Measurements from ENCODE around the gene METTL24. TPM values are rescaled to one million over a fixed set of nuclear protein-coding genes. Genes with fewer than 3 reads are reported as not detected.

The METTL24 gene
- total and polyA plus RNA-seq, 10 of the 15 experiments (the other 5 are each of a cell fraction or from before 2014, with no cell fraction given): 0.20 TPM; not detected in 9

GRCh38 chr6:110201151-110201884, 156.8 kb downstream of the METTL24 start (continued):
- TF ChIP-seq PBX3 (IDR thresholded peaks at IDR 0.05; ENCODE audit: insufficient replicate concordance, low read depth, low read length) (no peak), ZBTB4 (CRISPR knock-in tag; IDR thresholded peaks at IDR 0.05) (no peak), SMAD1 (IDR thresholded peaks at IDR 0.05; ENCODE audit: low read depth, partially characterized antibody) (no peak), ZZZ3 (IDR thresholded peaks at IDR 0.05; ENCODE audit: control insufficient read depth, insufficient read length, low read depth) (no peak), FOS (IDR thresholded peaks at IDR 0.05; ENCODE audit: borderline replicate concordance, extremely low read depth, insufficient read length) (no peak)

- TF ChIP-seq CHD1 (IDR thresholded peaks at IDR 0.05; ENCODE audit: low read depth, low read length) (no peak), IKZF1 (conservative IDR thresholded peaks at IDR 0.05) (no peak), ATF3 (IDR thresholded peaks at IDR 0.05; ENCODE audit: borderline replicate concordance, extremely low read depth, low read depth, low read length) (no peak), HSF1 (IDR thresholded peaks at IDR 0.05; ENCODE audit: low read depth, low read length) (no peak), ZNF207 (IDR thresholded peaks at IDR 0.05; ENCODE audit: borderline replicate concordance) (no peak), SREBF2 (IDR thresholded peaks at IDR 0.05; ENCODE audit: low read length) (no peak)
- Histone ChIP-seq H2AFZ (ENCODE audit: control insufficient read depth, low read depth, low read length) (no peak overlapping the region), H3K27ac (ENCODE audit: control insufficient read depth, insufficient read depth) (no peak overlapping the region), H3K4me3 (no peak overlapping the region), H3K4me2 (ENCODE audit: control insufficient read depth, insufficient read depth) (no peak overlapping the region), H4K20me1 (ENCODE audit: control insufficient read depth, insufficient read depth) (no peaks in the 10 kb centered on the region), H3K9me3 (replicated peaks; ENCODE audit: control insufficient read depth, insufficient read depth, low read length) (no peaks in the 10 kb centered on the region), H3K27me3 (replicated peaks in 1 of 2; ENCODE audit: control insufficient read depth in 2 of 2, insufficient read depth in 2 of 2, low read length in 1 of 2) (no peaks in the 10 kb centered on the region), H3K9ac (ENCODE audit: control insufficient read depth, insufficient read depth, low read length) (no peak overlapping the region), H3K36me3 (ENCODE audit: control insufficient read depth in 2 of 2, insufficient read depth in 2 of 2, low read length in 1 of 2) (no peaks in the 10 kb centered on the region; a peak in 1 of 4 replicates), H3K79me2 (ENCODE audit: control insufficient read depth, insufficient read depth, low read length) (peaks cover 1% of the 10 kb centered on the region), H3K4me1 (ENCODE audit: control insufficient read depth, insufficient read depth, low read length) (no peaks in the 10 kb centered on the region)
- ChIA-PET CTCF (interaction anchor here (0.8 to 1.3 kb wide), 6 partner anchors 10 to 832 kb away, joined by 3 to 4 read pairs (median 3); no protein-coding TSS in a partner anchor), SMC1A (ENCODE audit: uncharacterized antibody, unreplicated experiment) (interaction anchor here (1.2 to 1.9 kb wide), 4 partner anchors 10 to 16 kb away, joined by 3 to 8 read pairs (median 6); no protein-coding TSS in a partner anchor), POLR2A (interaction anchor here (0.7 to 1.4 kb wide), 2 partner anchors 17 to 49 kb away, joined by 3 to 4 read pairs; no protein-coding TSS in a partner anchor), RAD21 (ENCODE audit: unreplicated experiment) (interaction anchor here (0.9 kb wide), 1 partner anchor 10 kb away, joined by 3 read pairs; no protein-coding TSS in a partner anchor)
- in situ Hi-C loops (cut with MboI): no loop called here
- BruUV-seq (replicated peaks): no TSS peak
- no peak for ATAC-seq
- FAIRE-seq: no peak
- intact Hi-C loops (cut with micrococcal nuclease; ENCODE audit: unreplicated experiment): no loop called here
- no peak for DNase-seq (ENCODE audit: low read depth, low spot score)
- 98% methylated on average over 3 of the region's 3 CpGs for WGBS (ENCODE audit: insufficient coverage, insufficient replicate concordance, low lambda C conversion rate, missing lambda C conversion rate)
Observed at GRCh38 chr6:110198561-110198960, 159.6 kb downstream of the METTL24 start.

Measured in GM12878 (cell line).